Heart left ventricle (tissue), 16 donors: ENCODE data around the gene LYSMD4. TPM values are rescaled to one million over a fixed set of nuclear protein-coding genes. Genes with fewer than 3 reads are reported as not detected.

ENCODE experiments used
- ATAC-seq, 4 donors: fragments of 200-7000 bp; cut with Tn5 transposase; one replicate each; pipeline ENCODE4 v1.9.1; 2020 to 2022; ENCODE audit warnings: moderate library complexity in 4 of 4, mild to moderate bottlenecking in 3 of 4, moderate number of reproducible peaks in 1 of 4
- DNase-seq, 5 donors: peaks; one replicate each; pipeline ENCODE4 v3.0.0-alpha.2; 2020
- H3K27ac ChIP-seq, 12 donors: fragments of 200-600 bp; sonication (generic) in 4 of 12; one replicate each; pipeline versions ENCODE4 v1.5.0 to v1.8.0; 2016 to 2022; ENCODE audit warnings: mild to moderate bottlenecking in 2 of 12
- H3K27me3 ChIP-seq, 9 donors: fragments of 200-600 bp; sonication (generic) in 2 of 9; one replicate each; pipeline versions ENCODE4 v1.5.1 to v1.8.0; 2016 to 2022; ENCODE audit warnings: mild to moderate bottlenecking in 3 of 9
- H3K36me3 ChIP-seq, 9 donors: fragments of 200-600 bp; sonication (generic) in 2 of 9; one replicate each; pipeline versions ENCODE4 v1.5.0 to v1.8.0; 2018 to 2022; ENCODE audit warnings: mild to moderate bottlenecking in 2 of 9
- H3K4me1 ChIP-seq, 12 donors: fragments of 200-600 bp; sonication (generic) in 4 of 12; one replicate each; pipeline versions ENCODE4 v1.5.0 to v1.8.0; 2016 to 2022; ENCODE audit warnings: mild to moderate bottlenecking in 3 of 12
- H3K4me3 ChIP-seq, 12 donors: fragments of 200-600 bp; sonication (generic) in 4 of 12; one replicate each; pipeline versions ENCODE4 v1.5.0 to v1.8.0; 2017 to 2022; ENCODE audit warnings: mild to moderate bottlenecking in 9 of 12, moderate library complexity in 4 of 12
- H3K9me3 ChIP-seq, 12 donors: fragments of 200-600 bp; sonication (generic) in 4 of 12; one replicate each; pipeline versions ENCODE4 v1.5.0 to v1.8.0; 2016 to 2022; ENCODE audit warnings: mild to moderate bottlenecking in 1 of 12
- POLR2A ChIP-seq, 2 donors: fragments of 450-650 bp; IDR thresholded peaks; one replicate each; pipeline ENCODE4 v1.6.1; 2017; ENCODE audit warnings: antibody characterized with exemption in 2 of 2, mild to moderate bottlenecking in 2 of 2, moderate library complexity in 2 of 2
- WGBS, 4 donors: extraction: QIAGEN DNeasy Blood & Tissue Kit in 2 of 4; methylation state at CpG; one replicate each; pipeline versions ENCODE4 v1.1.5 to v1.1.7; 2013 to 2018; 5-methylcytosine and 5-hydroxymethylcytosine counted together
- intact Hi-C, 10 donors: fragments of 100-400 bp; cut with DNase I; formaldehyde crosslinking; loops; one replicate each; pipeline versions ENCODE4 v1.11.1 to v1.14.2; 2022
- polyA plus RNA-seq, 2 donors: library from polyadenylated mRNA; stranded (reverse); fragments of 200-250 nt; gene quantifications; one replicate each; pipeline ENCODE4 v1.2.3, GENCODE V29; 2013
- total RNA-seq, 9 donors: library from RNA; depleted of rRNA in 2 of 9; stranded (reverse); fragments of >200 nt in 2 of 9; fragmentation: NEBNext Ultra II Directional in 3 of 9; extraction: Animal tissue kit (Norgen Biotek cat#: 25700) in 3 of 9; gene quantifications; one replicate each; pipeline versions ENCODE4 v1.1.0 to v1.2.4, GENCODE V29; 2016 to 2023
- TF ChIP-seq, protein P1 (sequence below), 12 donors: fragments of 200-600 bp; sonication (generic) in 4 of 12; IDR thresholded peaks; one replicate each; pipeline versions ENCODE4 v1.5.0 to v1.8.0; 2018 to 2022; ENCODE audit warnings: antibody characterized with exemption in 12 of 12, mild to moderate bottlenecking in 5 of 12
- donor health status: ischemic (EF 13 %, LVEDD 7.1; RV severe dilation, severe dysfunction).
- donor health status: healthy with polysubstance abuse.
- donor health status: DM: no; HTN: yes; CAD: no.
- donor health status: DM: no; HTN: no; CAD: no.
- donor health status: ischemic (EF 25% LVEDD 6.9; RV normal size, moderate dysfunction).
- donor health status: ischemic (EF 25% LVEDD 5.7; RV mildly dilated, moderate dysfunction).
- donor health status: healthy.
- donor health status: DM: yes; HTN: yes; CAD: no.
- donor health status: ischemic (EF 35%, LVEDD 5.7; RV mildly dilated, moderate dysfunction).
- donor health status: nonischemic (EF 11% LVEDD 7.7; RV severe dilation, severe dysfunction).
- donor health status: DM: yes; HTN: yes; CAD: no.
- donor health status: PGD.
- donor health status: ischemic (EF 29% LVEDD 5.4; RV normal size, mild dysfunction).
- donor health status: nonischemic (EF 23%, LVEDD 6.1; RV moderate dilation, normal function).

LYSMD4 gene
- total and polyA plus RNA-seq, 11 donors = 8.3 to 12.8 (median 10.1) TPM

DNA sequence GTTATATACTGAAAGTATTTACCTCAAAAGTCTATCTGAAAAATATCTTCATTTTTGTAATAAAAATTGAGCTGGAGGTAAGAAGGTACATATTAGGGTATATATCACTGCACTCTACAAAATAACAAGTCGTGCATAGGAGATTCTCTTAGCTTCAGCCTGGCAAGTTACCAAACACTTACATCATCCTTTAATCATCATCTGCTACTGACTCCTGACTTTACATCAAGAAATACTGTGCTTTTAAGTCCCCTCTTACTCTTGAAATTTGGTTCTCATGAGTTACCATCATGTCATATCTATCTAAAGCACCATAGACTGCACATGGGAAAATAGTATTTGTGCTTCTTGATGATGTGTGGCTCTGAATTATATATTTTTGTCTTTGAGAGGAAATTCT lies 50.8 kb downstream of the LYSMD4 start:
- DNase-seq (no peak), ATAC-seq (peak in 2 of 4 donors; percentile 62 to 64)
- 0 to 14% (median 5%) methylated on average over 1 of the region's 1 CpG for WGBS, 4 donors
- peaks cover 3 to 32% (median 20%) of the 10 kb centered on the region in 12 donors for H3K4me1 ChIP-seq
- no peaks in the 10 kb centered on the region for H3K27me3 ChIP-seq
- intact Hi-C loops = loop anchor here in 4 of 10 donors (5.0 to 10.0 kb wide), 5 partner anchors 90 to 260 kb away; partner anchors contain the start of gene MEF2A (in 2 of the 4)
- peaks cover 0 to 29% (median 2%) of the 10 kb centered on the region in 12 donors for H3K9me3 ChIP-seq
- H3K4me3 ChIP-seq = no peak overlapping the region
- peaks cover 0 to 53% (median 21%) of the 10 kb centered on the region in 9 donors for H3K36me3 ChIP-seq
- peak overlapping the region in 11 of 12 donors; percentile 6 to 80 (median 66) for H3K27ac ChIP-seq
- TF ChIP-seq, protein P1, sequence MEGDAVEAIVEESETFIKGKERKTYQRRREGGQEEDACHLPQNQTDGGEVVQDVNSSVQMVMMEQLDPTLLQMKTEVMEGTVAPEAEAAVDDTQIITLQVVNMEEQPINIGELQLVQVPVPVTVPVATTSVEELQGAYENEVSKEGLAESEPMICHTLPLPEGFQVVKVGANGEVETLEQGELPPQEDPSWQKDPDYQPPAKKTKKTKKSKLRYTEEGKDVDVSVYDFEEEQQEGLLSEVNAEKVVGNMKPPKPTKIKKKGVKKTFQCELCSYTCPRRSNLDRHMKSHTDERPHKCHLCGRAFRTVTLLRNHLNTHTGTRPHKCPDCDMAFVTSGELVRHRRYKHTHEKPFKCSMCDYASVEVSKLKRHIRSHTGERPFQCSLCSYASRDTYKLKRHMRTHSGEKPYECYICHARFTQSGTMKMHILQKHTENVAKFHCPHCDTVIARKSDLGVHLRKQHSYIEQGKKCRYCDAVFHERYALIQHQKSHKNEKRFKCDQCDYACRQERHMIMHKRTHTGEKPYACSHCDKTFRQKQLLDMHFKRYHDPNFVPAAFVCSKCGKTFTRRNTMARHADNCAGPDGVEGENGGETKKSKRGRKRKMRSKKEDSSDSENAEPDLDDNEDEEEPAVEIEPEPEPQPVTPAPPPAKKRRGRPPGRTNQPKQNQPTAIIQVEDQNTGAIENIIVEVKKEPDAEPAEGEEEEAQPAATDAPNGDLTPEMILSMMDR (IDR thresholded peaks at IDR 0.05) = no peak
- TF ChIP-seq POLR2A (IDR thresholded peaks at IDR 0.05) = no peak

DNA sequence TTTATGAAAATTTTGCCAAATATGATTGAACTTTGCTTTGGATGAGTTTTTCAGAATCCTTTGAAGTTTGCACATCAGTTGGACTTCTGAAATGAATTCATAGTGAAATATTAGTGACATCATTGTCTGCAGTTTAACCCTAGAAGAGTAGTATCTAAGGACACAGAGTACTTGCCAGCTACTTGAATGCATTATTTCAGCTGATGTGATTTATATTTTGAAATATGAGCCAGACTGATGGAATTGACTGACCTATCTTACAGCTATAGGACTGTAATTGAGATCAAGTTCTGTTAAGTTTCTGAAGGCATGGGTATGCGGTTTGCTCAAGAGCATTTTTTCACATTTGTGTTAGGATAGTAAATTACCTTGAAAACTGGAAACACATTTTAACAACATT lies 51.2 kb downstream of the LYSMD4 start:
- Histone ChIP-seq H3K4me3 (no peak overlapping the region), H3K36me3 (peaks cover 0 to 53% (median 24%) of the 10 kb centered on the region in 9 donors), H3K27me3 (no peaks in the 10 kb centered on the region), H3K27ac (peak overlapping the region in 10 of 12 donors; percentile 13 to 80 (median 68)), H3K9me3 (peaks cover 0 to 29% (median 2%) of the 10 kb centered on the region in 12 donors), H3K4me1 (peaks cover 3 to 34% (median 22%) of the 10 kb centered on the region in 12 donors)
- ATAC-seq (peak in 1 of 4 donors; percentile 16), DNase-seq (no peak)
- TF ChIP-seq, protein P1 (IDR thresholded peaks at IDR 0.05) = no peak
- no peak for TF ChIP-seq POLR2A (IDR thresholded peaks at IDR 0.05)
- intact Hi-C loops = loop anchor here in 4 of 10 donors (5.0 to 10.0 kb wide), 5 partner anchors 90 to 260 kb away; partner anchors contain the start of gene MEF2A (in 2 of the 4)
- WGBS, 4 donors = 66 to 84% (median 73%) methylated on average over 1 of the region's 1 CpG

- intact Hi-C loops = loop anchor here in 4 of 10 donors (5.0 to 10.0 kb wide), 5 partner anchors 88 to 258 kb away; partner anchors contain the start of gene MEF2A (in 2 of the 4)
- H3K4me3 ChIP-seq = no peak overlapping the region
- TF ChIP-seq, protein P1 (IDR thresholded peaks at IDR 0.05) = no peak
- TF ChIP-seq POLR2A (IDR thresholded peaks at IDR 0.05) = no peak
- ATAC-seq = no peak
- peak overlapping the region in 2 of 12 donors; percentile 1 to 23 for H3K27ac ChIP-seq
- H3K36me3 ChIP-seq = peaks cover 0 to 69% (median 41%) of the 10 kb centered on the region in 9 donors
- no peak for DNase-seq
- H3K27me3 ChIP-seq = no peaks in the 10 kb centered on the region
- peaks cover 3 to 34% (median 22%) of the 10 kb centered on the region in 12 donors for H3K4me1 ChIP-seq
- peaks cover 0 to 14% (median 0%) of the 10 kb centered on the region in 12 donors for H3K9me3 ChIP-seq
These were observed 53.0 kb downstream of the LYSMD4 start for GRCh38 chr15:99680276-99680675.

GRCh38 chr15:99677540-99678134 lies 55.6 kb downstream of the LYSMD4 start:
- ATAC-seq (no peak), DNase-seq (no peak)
- no peaks in the 10 kb centered on the region for H3K9me3 ChIP-seq
- H3K27me3 ChIP-seq = no peaks in the 10 kb centered on the region
- peak overlapping the region in 9 of 12 donors; percentile 5 to 47 (median 29) for H3K27ac ChIP-seq
- no peak for TF ChIP-seq POLR2A (IDR thresholded peaks at IDR 0.05)
- TF ChIP-seq, protein P1 (IDR thresholded peaks at IDR 0.05) = no peak
- no peak overlapping the region for H3K4me3 ChIP-seq
- 56 to 72% (median 65%) methylated on average over 4 of the region's 4 CpGs for WGBS, 4 donors
- H3K36me3 ChIP-seq = peaks cover 0 to 89% (median 62%) of the 10 kb centered on the region in 9 donors
- intact Hi-C loops = loop anchor here in 1 of 10 donors (10.0 kb wide), 1 partner anchor 223 kb away; no protein-coding TSS in a partner anchor
- peaks cover 0 to 33% (median 14%) of the 10 kb centered on the region in 12 donors for H3K4me1 ChIP-seq
